HG03565 (cell line): Measurements from ENCODE around the gene SH3RF2.
A peak's percentile ranks its signal among the peaks of the same experiment; 100 is the strongest.
"Not testable (repeated sequence)": the region's sequence is repeated elsewhere in the genome, so short reads cannot be mapped to it uniquely, and the experiment has no call there.

Experiments
- ATAC-seq: cut with Tn5 transposase; IDR thresholded peaks from one replicate; pipeline ENCODE4 v1.9.1; 2021; ENCODE audit warnings: mild to moderate bottlenecking, moderate library complexity; ENCODE audit not compliant: unreplicated experiment

SH3RF2 gene

GRCh38 chr5:145936401-145937131 lies at the start of gene SH3RF2:
TSS of gene SH3RF2 (plus strand) at chr5:145936578. CDS start at chr5:145937929, 1,351 bp downstream.
- no peak for ATAC-seq

- no peak for ATAC-seq
Observed at GRCh38 chr5:145887217-145887616, 49.2 kb upstream of the SH3RF2 start.

- ATAC-seq: peak; percentile 74
Observed at GRCh38 chr5:145887976-145888574, 48.3 kb upstream of the SH3RF2 start.

GRCh38 chr5:145889611-145890010 lies 46.8 kb upstream of the SH3RF2 start:
- no peak for ATAC-seq

- not testable (repeated sequence) for ATAC-seq
Observed at GRCh38 chr5:145891378-145891777, 45.0 kb upstream of the SH3RF2 start.

- no peak for ATAC-seq
Observed at GRCh38 chr5:145898171-145898570, 38.2 kb upstream of the SH3RF2 start.

GRCh38 chr5:145902421-145902820 lies 34.0 kb upstream of the SH3RF2 start:
- no peak for ATAC-seq

- ATAC-seq: peak; percentile 63
Observed at GRCh38 chr5:145903113-145903512, 33.3 kb upstream of the SH3RF2 start.

- ATAC-seq: no peak
Observed at GRCh38 chr5:145903867-145904266, 32.5 kb upstream of the SH3RF2 start.

- no peak for ATAC-seq
Observed at GRCh38 chr5:145904743-145905142, 31.6 kb upstream of the SH3RF2 start.

GRCh38 chr5:145906401-145906800 lies 30.0 kb upstream of the SH3RF2 start:
- ATAC-seq: no peak

GRCh38 chr5:145908206-145908960 lies 28.0 kb upstream of the SH3RF2 start:
- no peak for ATAC-seq

GRCh38 chr5:145911164-145911563 lies 25.2 kb upstream of the SH3RF2 start:
- no peak for ATAC-seq

- no peak for ATAC-seq
Observed at GRCh38 chr5:145912019-145912418, 24.4 kb upstream of the SH3RF2 start.

- no peak for ATAC-seq
Observed at GRCh38 chr5:145912594-145912993, 23.8 kb upstream of the SH3RF2 start.

GRCh38 chr5:145913701-145914100 lies 22.7 kb upstream of the SH3RF2 start:
- ATAC-seq: no peak

GRCh38 chr5:145915970-145916638 lies 20.3 kb upstream of the SH3RF2 start:
- no peak for ATAC-seq

GRCh38 chr5:145917288-145917687 lies 19.1 kb upstream of the SH3RF2 start:
- ATAC-seq: no peak

GRCh38 chr5:145918397-145918796 lies 18.0 kb upstream of the SH3RF2 start:
- no peak for ATAC-seq

- ATAC-seq: no peak
Observed at GRCh38 chr5:145919413-145919812, 17.0 kb upstream of the SH3RF2 start.

- ATAC-seq: no peak
Observed at GRCh38 chr5:145920542-145921210, 15.7 kb upstream of the SH3RF2 start.
